GM21367 (cell line): ENCODE data around the gene NPVF.

Source experiments
- ATAC-seq: cut with Tn5 transposase; IDR thresholded peaks from one replicate; pipeline ENCODE4 v1.9.1; 2021; ENCODE audit not compliant: unreplicated experiment

The NPVF gene

GRCh38 chr7:25179325-25179724 lies 49.0 kb downstream of the NPVF start:
- ATAC-seq: no peak
